Mucosa of stomach (tissue), 1 donor: Measurements from ENCODE around the gene SEC22B.
"Not testable (repeated sequence)": the region's sequence is repeated elsewhere in the genome, so short reads cannot be mapped to it uniquely, and the experiment has no call there.

Experiments used
- H3K27me3 ChIP-seq: one replicate; pipeline ENCODE4 v1.7.0; 2013; ENCODE audit warnings: mild to moderate bottlenecking, low read length; ENCODE audit not compliant: control insufficient read depth, insufficient read depth
- H3K36me3 ChIP-seq: one replicate; pipeline ENCODE4 v1.7.0; 2013; ENCODE audit warnings: low read length; ENCODE audit not compliant: control insufficient read depth, insufficient read depth
- H3K4me1 ChIP-seq: one replicate; pipeline ENCODE4 v1.7.0; 2013; ENCODE audit warnings: mild to moderate bottlenecking, low read length; ENCODE audit not compliant: control insufficient read depth, insufficient read depth
- H3K4me3 ChIP-seq: one replicate; pipeline ENCODE4 v1.7.0; 2013; ENCODE audit warnings: low read length
- H3K9ac ChIP-seq: one replicate; pipeline ENCODE4 v1.7.0; 2013; ENCODE audit warnings: mild to moderate bottlenecking, low read length, moderate library complexity
- H3K9me3 ChIP-seq: one replicate; pipeline ENCODE4 v1.7.0; 2013; ENCODE audit warnings: mild to moderate bottlenecking, low read length, moderate library complexity; ENCODE audit not compliant: control insufficient read depth
- donor health status: Pancreatic carcinoma.

SEC22B gene

DNA sequence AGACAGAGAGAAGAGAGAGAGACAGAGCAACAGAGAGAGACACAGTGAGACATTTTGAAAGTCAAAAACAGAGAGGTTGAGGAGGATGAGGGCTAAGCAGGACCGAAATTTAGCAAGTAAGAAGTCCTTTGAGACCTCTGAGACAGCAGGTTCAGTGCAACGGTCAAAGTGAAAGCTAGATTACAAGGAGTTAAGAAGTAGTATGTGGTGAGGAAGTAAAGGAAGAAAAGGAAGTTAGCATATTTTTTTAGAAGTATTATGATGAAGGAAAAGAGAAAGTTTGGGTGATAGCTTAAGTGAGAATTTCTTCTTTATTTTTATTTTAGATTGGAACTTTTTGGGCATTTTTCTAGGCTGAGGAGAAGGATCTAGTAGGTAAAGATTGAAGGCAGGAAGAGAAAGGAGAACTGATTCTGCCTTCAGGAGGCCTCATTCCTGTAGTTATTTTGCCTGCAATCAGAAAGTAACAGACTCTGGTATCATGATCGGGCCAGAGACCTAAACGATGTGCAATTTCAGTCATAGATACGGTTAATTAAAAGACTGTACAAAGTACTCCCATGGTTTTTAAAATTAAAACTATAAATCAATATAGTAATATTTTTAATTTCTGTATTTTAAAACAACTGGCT, 53.9 kb downstream of the SEC22B start:
- not testable (repeated sequence) for H3K36me3 ChIP-seq, H3K4me3 ChIP-seq, H3K9me3 ChIP-seq, H3K9ac ChIP-seq, H3K27me3 ChIP-seq, H3K4me1 ChIP-seq

DNA sequence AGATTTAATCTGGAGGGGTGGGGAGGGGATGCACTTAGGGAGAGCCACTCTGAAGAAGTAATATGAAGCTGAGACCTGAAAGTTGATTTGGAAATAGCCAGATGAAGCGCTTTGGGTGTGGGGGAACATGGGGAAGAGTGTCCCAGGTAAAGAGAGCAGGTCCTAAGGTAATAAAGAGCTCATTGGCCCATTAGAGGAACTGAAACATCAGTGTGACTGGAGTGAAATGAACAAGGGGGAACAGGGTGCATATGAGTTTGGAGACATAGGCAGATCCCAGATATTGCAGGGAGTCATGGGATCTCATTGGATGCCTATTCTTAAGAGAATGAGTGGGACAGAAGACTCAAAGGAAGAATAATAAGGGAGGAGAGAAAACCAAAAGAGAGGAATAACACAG, 54.5 kb downstream of the SEC22B start:
- H3K9ac ChIP-seq, H3K9me3 ChIP-seq, H3K4me3 ChIP-seq, H3K27me3 ChIP-seq, H3K4me1 ChIP-seq, H3K36me3 ChIP-seq: not testable (repeated sequence)

DNA sequence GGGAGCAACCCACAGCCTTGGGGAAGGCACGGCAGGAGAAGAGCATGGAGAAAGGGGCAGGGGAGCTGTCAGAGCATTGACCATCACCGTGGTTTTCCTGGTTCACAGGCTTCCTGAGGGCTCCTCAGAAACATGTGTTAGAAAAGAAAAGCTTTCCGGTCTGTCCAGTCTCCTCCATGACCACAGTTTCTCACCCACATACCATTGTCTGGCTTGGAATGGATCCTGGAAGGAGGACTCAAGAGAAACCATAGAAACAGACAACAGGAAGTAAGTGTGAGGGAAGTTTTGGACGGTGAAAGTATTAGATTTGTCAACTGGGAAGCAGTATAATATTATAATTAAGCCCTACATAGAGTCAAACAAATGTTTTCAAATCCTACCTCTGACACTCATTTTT, 55.8 kb downstream of the SEC22B start:
- not testable (repeated sequence) for H3K4me1 ChIP-seq, H3K9ac ChIP-seq, H3K36me3 ChIP-seq, H3K4me3 ChIP-seq, H3K9me3 ChIP-seq, H3K27me3 ChIP-seq

DNA sequence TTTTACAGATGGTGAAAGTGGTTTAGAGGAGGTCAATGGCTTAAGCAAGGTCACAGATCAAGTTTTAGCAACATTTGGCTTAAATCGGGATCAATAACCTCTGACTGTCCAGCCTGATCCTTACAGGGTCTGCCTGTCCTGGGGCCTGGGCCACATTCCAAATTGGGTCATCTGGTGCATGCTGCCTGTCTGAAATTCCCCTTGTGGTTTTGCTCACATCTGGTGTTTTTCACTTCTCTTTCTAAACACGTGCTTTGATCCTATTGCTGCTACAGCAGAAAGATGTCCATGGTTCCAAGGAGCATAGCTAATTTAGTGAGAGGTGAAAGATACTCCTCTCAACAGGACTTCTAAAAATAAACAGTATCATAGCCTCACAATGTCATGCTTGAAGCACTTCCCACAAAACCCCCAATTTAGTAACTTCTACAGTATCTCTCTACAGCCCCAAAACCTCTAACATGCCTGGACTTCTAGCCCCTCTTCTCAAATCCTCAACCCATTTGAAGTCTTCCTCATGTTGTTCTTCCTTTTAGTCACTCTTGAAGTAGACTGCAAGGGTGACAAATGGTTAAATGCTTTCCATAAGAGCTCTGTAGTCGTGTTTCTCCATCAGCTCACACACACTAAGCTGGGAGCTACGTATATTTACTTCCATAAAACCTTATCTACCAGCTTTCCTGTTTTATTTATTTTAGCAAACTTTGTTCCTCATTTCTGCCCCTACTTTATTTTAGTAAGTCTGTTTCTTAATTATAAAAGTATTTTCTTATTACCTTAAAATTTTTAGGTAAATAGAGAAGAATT, 58.7 kb downstream of the SEC22B start:
- not testable (repeated sequence) for H3K27me3 ChIP-seq, H3K9ac ChIP-seq, H3K9me3 ChIP-seq, H3K4me3 ChIP-seq, H3K4me1 ChIP-seq, H3K36me3 ChIP-seq

DNA sequence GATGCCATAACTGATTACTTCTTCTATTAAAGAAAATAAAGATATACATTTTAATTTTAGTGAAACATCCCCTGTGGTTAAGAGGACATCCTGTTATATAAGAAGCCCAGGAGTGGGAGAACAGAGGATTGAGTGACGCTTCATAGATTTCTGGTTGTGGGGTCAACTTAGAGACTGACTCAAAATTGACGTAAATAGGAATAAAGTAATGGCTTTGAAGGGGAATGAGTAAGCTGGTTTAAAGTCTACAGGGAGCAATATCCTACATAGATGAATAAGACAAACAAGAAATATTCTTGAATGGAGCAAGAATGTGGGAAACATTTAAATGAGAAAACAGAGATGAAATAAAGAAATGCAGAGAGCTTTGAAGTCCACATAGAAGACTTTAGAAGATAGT, 60.2 kb downstream of the SEC22B start:
- not testable (repeated sequence) for H3K36me3 ChIP-seq, H3K9ac ChIP-seq, H3K4me1 ChIP-seq, H3K4me3 ChIP-seq, H3K27me3 ChIP-seq, H3K9me3 ChIP-seq

DNA sequence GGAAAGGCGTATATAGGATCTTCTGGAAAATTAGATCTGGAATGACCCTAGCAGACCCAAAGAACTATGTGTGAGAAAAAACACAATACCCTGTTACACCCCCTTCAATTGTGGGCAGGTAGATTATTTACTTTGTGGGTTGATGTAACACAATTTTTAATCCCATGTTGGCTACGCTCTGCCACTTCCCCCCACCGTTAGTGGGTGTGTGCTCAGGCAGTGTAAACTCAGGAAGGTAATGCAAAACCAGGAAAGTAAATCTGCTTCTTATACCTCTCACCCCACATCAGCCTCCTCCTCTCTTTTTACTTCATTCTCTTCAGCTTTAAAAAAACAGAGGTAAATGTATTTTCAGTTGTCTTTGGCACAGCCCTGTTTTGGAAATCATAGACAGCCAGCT, 63.2 kb downstream of the SEC22B start:
- not testable (repeated sequence) for H3K9me3 ChIP-seq

DNA sequence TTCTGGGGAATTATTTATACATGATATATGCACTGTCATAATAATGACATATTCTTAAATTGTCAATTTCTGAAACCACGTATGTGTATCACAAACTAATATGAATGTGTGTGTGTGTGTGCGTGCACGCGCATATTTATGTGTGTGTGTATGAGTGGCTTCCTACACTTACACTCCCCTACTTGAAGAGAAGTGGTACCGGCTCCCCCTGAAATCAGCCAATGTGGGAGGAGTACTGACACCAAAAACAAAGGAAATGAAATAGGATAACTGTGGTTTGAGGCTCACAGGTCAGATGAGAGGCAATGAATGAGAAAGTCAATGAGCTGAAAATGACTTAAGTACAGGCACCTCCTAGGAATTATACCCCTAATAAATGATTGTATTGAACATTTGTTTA, 64.1 kb downstream of the SEC22B start:
- not testable (repeated sequence) for H3K4me1 ChIP-seq, H3K4me3 ChIP-seq, H3K9ac ChIP-seq, H3K9me3 ChIP-seq, H3K36me3 ChIP-seq, H3K27me3 ChIP-seq

More for the DNA sequence above, 63.2 kb downstream of the SEC22B start:
- not testable (repeated sequence) for H3K4me1 ChIP-seq, H3K9ac ChIP-seq, H3K4me3 ChIP-seq, H3K27me3 ChIP-seq, H3K36me3 ChIP-seq

DNA sequence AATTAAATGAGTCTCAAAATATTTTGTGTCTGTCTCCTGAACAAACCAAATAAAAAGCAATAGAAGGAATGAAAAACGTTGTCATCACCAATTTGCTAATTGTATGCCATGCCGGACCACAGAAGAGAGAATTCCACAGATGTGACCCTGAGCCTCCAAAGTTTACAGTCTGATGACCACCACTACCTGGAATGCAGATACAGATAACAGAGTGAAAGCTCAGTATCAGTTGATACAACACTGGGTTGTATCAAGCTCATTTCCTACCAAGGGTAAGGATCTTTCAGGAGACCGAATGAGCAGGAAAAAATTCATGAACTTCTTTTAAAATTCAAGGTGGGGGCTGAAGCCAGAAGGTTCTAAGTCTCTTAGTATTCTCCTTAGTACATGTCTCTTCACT, 64.5 kb downstream of the SEC22B start:
- H3K27me3 ChIP-seq, H3K4me3 ChIP-seq, H3K36me3 ChIP-seq, H3K4me1 ChIP-seq, H3K9ac ChIP-seq, H3K9me3 ChIP-seq: not testable (repeated sequence)

DNA sequence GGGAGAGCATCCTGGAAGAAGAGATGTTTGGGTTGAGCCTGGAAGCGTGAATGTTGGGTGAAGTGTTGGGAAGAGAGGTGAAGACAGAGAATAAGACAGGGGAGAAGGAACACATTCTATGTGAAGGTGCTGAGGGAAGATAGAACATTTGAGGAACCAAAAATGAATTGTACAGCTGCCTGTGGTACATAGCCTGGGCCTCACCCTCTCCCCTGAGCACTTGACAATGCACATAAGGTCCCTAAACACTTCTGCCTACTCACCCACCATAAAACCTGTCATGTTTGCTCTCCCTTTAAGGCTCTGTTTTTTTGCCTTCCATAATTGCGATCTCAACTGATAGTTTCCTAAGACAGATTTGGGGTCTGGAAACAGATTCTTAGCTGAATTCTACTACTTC, 65.3 kb downstream of the SEC22B start:
- not testable (repeated sequence) for H3K36me3 ChIP-seq, H3K4me3 ChIP-seq, H3K9ac ChIP-seq, H3K9me3 ChIP-seq, H3K4me1 ChIP-seq, H3K27me3 ChIP-seq

DNA sequence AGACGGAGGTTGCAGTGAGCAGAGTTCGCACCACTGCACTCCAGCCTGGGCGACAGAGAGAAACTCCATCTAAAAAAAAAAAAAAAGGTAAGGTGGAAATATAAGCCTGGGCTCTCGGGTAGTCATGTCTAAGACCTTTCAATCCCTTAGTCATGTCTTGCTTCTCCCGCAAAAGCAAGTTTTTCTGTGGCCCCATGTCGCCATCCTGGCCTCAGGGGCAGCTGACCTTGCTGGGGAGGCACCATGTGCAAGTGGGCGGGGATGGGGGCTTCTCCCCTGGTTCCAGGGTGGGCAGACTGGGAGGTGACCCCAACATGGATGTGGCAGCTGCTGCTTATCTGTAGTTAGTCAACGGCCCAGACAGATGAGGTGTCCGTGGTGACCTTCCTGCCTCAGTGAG, 66.7 kb downstream of the SEC22B start:
- H3K9ac ChIP-seq, H3K9me3 ChIP-seq, H3K27me3 ChIP-seq, H3K4me1 ChIP-seq, H3K36me3 ChIP-seq, H3K4me3 ChIP-seq: not testable (repeated sequence)

DNA sequence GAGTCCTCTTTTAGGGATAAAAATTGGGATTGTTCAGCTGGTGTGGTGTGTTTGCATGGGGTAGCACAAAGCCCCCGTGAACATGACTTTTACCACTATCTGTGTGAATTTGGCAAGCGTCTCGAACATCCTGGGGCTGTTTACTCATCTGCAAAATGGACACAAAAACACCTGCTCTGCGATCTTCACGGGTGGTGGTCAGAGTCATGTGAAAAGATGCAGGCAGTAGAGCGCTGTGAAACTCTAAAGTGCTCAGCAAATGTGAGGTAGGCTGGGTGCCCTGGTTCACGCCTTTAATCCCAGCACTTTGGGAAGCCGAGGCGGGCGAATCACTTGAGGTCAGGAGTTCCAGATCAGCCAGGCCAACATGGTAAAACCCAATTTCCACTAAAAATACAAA, 67.1 kb downstream of the SEC22B start:
- H3K9ac ChIP-seq, H3K4me1 ChIP-seq, H3K4me3 ChIP-seq, H3K9me3 ChIP-seq, H3K27me3 ChIP-seq, H3K36me3 ChIP-seq: not testable (repeated sequence)

DNA sequence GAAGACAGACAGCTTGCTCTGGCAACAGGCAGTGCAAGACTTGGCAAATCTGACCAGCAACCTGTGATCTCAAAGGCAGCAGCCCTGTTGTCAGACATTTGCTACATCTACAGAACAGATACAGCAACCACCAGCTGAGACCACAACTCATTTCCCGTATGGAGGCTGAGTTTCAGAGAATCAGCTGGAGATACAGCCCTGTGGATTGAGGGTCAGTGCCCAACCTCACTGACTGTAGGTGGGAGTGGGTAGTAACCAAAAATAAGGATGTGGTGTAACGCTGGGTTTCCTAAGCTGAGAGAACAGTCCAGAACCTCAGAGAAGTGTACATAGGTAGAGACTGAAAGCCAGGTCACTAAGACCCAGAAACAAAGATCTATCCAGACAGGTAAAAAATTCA, 71.0 kb downstream of the SEC22B start:
- H3K27me3 ChIP-seq, H3K4me1 ChIP-seq, H3K4me3 ChIP-seq, H3K9ac ChIP-seq, H3K9me3 ChIP-seq, H3K36me3 ChIP-seq: not testable (repeated sequence)

DNA sequence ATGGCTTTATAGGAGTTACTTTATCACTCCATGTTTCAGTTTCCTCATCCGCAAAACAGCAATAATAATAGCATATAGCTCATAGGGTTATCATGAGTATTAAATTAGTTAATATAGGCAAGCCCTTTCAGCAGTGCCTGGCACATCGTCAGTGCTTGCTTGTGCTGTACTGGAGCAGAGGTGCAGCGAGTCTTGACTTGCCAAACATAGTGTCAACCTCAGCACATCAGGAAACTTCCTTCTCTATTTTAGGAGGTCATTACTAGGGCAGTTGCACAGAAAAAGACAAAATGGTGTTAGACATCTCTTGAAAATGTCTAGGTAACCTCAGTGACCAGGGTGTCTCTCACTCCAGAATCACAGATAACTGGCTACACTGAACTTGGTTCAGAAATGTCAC, 72.6 kb downstream of the SEC22B start:
- not testable (repeated sequence) for H3K9me3 ChIP-seq, H3K4me1 ChIP-seq, H3K27me3 ChIP-seq, H3K36me3 ChIP-seq, H3K9ac ChIP-seq, H3K4me3 ChIP-seq
